ENCODE data around the gene ALKAL2. TPM values are rescaled to one million over a fixed set of nuclear protein-coding genes. Genes with fewer than 3 reads are reported as not detected.

Gene ALKAL2
- total and polyA plus RNA-seq, 8 donors = 21.2 to 93.6 (median 38.1) TPM

DNA sequence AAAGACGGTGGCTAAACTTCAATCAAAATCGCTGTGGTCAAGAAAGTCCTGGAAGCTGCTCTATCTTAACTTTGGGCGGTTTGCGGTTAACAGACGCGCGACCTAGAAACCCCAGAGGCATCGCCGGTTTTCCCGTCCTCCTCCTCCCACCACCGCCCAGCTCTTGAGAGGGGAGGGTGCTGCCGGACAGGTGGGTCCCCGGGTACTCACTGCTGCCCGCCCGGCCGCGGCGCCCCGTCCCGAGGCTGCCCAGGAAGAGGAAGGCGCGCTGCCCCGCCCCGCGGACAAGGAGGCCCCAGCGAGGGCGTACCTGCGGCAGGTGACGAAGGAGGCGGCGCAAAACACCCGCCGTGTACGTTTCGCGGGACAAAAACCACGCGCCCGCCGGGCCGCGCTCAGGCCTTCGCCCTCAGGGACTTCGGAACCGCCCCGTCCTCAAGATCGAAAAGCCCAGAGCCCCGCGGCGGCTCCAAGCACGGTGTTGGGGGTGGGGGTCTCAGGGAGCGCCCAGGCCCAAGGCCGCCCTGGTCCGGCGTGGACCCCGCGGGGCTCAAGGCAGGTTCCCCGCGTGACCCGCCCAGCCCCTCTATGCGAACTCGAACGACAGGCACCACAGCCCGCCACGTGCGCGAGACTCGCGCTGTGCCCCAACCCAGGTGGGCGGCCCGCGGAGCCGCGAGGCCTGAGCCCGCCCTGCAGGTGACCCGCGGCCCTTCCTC is 24.0 kb downstream of the ALKAL2 start, which contains the start of gene SH3YL1:
Gene SH3YL1, minus strand, starts transcription at position 259 of the 719 bp plus-strand sequence. Its CDS starts 48 bp downstream, at position 211.
- H3K27ac ChIP-seq = peak within 1 kb of the TSS; percentile 97 to 99 (median 98)
- H3K4me3 ChIP-seq = peak within 1 kb of the TSS; percentile 59 to 94 (median 82)
- H3K4me1 ChIP-seq = peaks cover 11 to 44% (median 29%) of the 10 kb centered on the region in 3 donors
- H3K27me3 ChIP-seq = no peaks in the 10 kb centered on the region
- H3K36me3 ChIP-seq = no peaks in the 10 kb centered on the region
- TF ChIP-seq, protein P1, sequence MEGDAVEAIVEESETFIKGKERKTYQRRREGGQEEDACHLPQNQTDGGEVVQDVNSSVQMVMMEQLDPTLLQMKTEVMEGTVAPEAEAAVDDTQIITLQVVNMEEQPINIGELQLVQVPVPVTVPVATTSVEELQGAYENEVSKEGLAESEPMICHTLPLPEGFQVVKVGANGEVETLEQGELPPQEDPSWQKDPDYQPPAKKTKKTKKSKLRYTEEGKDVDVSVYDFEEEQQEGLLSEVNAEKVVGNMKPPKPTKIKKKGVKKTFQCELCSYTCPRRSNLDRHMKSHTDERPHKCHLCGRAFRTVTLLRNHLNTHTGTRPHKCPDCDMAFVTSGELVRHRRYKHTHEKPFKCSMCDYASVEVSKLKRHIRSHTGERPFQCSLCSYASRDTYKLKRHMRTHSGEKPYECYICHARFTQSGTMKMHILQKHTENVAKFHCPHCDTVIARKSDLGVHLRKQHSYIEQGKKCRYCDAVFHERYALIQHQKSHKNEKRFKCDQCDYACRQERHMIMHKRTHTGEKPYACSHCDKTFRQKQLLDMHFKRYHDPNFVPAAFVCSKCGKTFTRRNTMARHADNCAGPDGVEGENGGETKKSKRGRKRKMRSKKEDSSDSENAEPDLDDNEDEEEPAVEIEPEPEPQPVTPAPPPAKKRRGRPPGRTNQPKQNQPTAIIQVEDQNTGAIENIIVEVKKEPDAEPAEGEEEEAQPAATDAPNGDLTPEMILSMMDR (IDR thresholded peaks at IDR 0.05) = no peak
- intact Hi-C loops (cut with DNase I) = no loop called here
- peak; percentile 81 to 94 (median 86) for DNase-seq
- WGBS, 2 donors = 0 to 1% methylated on average over 58 to 77 of the region's 77 CpGs
- FAIRE-seq = no peak
- ATAC-seq = peak; percentile 78 to 85 (median 82)
- H3K9me3 ChIP-seq = no peaks in the 10 kb centered on the region

DNA sequence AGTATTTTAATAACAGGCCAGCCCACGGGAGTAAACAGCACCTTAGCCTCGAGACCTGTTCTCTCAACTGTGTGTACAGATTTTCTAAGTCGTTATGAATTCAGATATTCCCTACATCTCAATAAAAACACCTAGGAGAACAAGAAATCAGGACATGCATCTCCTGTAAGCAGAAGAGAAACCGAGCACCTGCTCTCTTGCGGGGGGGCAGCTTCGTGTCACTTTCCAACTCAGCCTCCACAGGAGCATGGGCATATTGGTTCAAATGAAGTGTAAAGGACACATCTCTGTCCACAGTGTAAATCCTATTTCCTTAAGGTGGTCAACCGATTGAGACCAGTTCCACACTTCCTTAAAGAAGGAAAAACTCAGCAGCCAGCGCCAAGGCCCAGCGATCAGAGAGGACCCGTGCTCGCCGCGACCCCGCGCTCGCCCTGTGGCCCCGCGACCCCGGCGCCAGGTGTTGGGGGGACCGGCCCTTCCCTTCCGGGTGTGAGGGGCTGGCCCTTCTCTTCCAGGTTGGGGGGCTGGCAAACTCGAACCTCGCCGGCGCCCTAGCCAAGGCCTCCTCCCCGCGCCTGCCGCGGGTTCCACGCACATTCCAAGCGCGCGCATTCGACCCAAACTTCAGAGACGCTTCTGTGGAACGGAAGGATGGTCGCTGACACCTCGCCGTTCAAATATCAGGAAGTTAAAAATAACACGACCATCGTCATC is 24.7 kb downstream of the ALKAL2 start:
- 6 to 7% methylated on average over 42 of the region's 42 CpGs for WGBS, 2 donors
- no peaks in the 10 kb centered on the region for H3K27me3 ChIP-seq
- DNase-seq (peak in 4 of 6 donors; percentile 30 to 64 (median 48)), ATAC-seq (peak in 2 of 4 donors; percentile 9 to 17), FAIRE-seq (no peak)
- no peaks in the 10 kb centered on the region for H3K9me3 ChIP-seq
- TF ChIP-seq, protein P1 (IDR thresholded peaks at IDR 0.05) = no peak
- H3K4me1 ChIP-seq = peaks cover 11 to 40% (median 29%) of the 10 kb centered on the region in 3 donors
- peak overlapping the region; percentile 97 to 99 (median 98) for H3K27ac ChIP-seq
- H3K4me3 ChIP-seq = peak overlapping the region; percentile 59 to 84 (median 77)
- intact Hi-C loops (cut with DNase I) = no loop called here
- H3K36me3 ChIP-seq = no peaks in the 10 kb centered on the region

DNA sequence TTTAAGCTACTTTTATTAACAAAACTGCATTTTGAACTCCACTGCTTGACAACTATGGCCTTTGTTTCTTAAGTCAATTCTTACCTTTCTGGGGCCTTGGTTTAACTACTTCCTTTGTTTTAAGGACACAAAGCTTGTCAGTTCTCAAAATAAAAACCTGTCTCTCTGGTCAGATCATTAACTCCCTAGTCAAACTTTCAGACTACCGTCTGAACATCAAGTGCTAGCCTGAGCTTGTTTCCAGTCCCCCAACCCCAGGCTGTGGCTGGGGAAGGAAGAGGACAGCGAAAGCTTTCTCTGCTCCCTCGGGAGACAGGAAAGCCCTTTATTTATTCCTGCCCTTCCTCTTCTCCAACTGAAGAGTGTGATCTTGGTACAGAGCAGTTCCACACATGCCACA is 25.8 kb downstream of the ALKAL2 start:
- peaks cover 11 to 36% (median 29%) of the 10 kb centered on the region in 3 donors for H3K4me1 ChIP-seq
- no peaks in the 10 kb centered on the region for H3K36me3 ChIP-seq
- FAIRE-seq (no peak), DNase-seq (no peak), ATAC-seq (no peak)
- peak overlapping the region in 2 of 4 donors; percentile 23 to 84 for H3K4me3 ChIP-seq
- TF ChIP-seq, protein P1 (IDR thresholded peaks at IDR 0.05) = no peak
- 19 to 32% methylated on average over 3 of the region's 3 CpGs for WGBS, 2 donors
- H3K27me3 ChIP-seq = no peaks in the 10 kb centered on the region
- peak overlapping the region; percentile 49 to 99 (median 98) for H3K27ac ChIP-seq
- no peaks in the 10 kb centered on the region for H3K9me3 ChIP-seq
- intact Hi-C loops (cut with DNase I) = no loop called here

DNA sequence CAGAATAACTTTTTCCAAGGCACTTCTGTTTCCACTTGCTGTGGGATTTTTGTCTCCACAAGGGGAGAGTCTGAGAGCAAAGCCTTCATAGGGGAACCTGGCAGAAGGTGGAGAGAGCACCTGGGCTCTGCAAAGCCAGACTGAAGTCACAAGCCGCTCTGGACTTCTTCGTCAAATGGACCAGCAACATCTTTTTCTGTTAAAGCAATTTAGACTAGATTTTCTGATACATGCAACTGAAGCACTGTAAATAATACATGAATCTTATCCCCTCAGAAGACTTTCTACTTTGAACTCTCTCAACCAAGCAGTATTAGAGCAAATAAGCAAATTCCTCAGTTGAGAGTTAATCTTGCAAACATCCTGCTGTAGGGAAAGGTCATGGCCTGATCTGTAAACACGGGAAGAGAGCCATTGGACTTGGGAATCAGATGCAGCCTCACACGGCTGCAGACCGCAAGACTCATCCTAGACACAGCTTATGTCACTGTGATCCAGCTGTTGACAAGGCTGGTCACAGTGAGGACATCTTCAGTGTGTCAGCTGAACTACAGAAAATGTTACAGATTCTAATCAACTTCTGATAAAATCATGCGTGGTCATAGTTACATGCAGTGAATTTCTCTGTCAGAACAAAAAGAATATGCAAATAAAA is 27.3 kb downstream of the ALKAL2 start:
- Histone ChIP-seq H3K4me3 (peak overlapping the region in 1 of 4 donors; percentile 84), H3K27me3 (no peaks in the 10 kb centered on the region), H3K27ac (peak overlapping the region in 1 of 4 donors; percentile 39), H3K9me3 (no peaks in the 10 kb centered on the region), H3K36me3 (no peaks in the 10 kb centered on the region), H3K4me1 (peaks cover 11 to 24% (median 19%) of the 10 kb centered on the region in 3 donors)
- intact Hi-C loops (cut with DNase I) = no loop called here
- FAIRE-seq (no peak), DNase-seq (no peak), ATAC-seq (no peak)
- TF ChIP-seq, protein P1 (IDR thresholded peaks at IDR 0.05) = no peak
- WGBS, 2 donors = 19 to 33% methylated on average over 6 of the region's 6 CpGs

Measured in pancreas (tissue), 10 donors.